Small intestine (tissue), 7 donors: ENCODE results near the gene FMN2. TPM values are rescaled to one million over a fixed set of nuclear protein-coding genes. Genes with fewer than 3 reads are reported as not detected.

Experiments
- DNase-seq, 2 donors: peaks; one replicate each; pipeline versions ENCODE4 v3.0.0 to v3.0.0-alpha.2; 2013
- FAIRE-seq: peaks from 2 replicates; lab custom pipeline; 2012; peaks lifted over from hg19 to GRCh38; lab: Jason Lieb, UNC
- H3K27ac ChIP-seq, 3 donors: one replicate each; pipeline ENCODE4 v1.5.1; 2013; ENCODE audit warnings: low read length in 2 of 3, mild to moderate bottlenecking in 2 of 3, control low read depth in 1 of 3, inconsistent platforms in 1 of 3, low read depth in 1 of 3, moderate library complexity in 1 of 3
- H3K27me3 ChIP-seq, 3 donors: one replicate each; pipeline ENCODE4 v1.6.1; 2013; ENCODE audit warnings: low read length in 3 of 3, inconsistent platforms in 1 of 3; ENCODE audit not compliant: control insufficient read depth in 3 of 3, insufficient read depth in 3 of 3
- H3K36me3 ChIP-seq, 3 donors: one replicate each; pipeline ENCODE4 v1.6.1; 2013; ENCODE audit warnings: low read length in 3 of 3, inconsistent platforms in 1 of 3, low read depth in 1 of 3, mild to moderate bottlenecking in 1 of 3, moderate library complexity in 1 of 3; ENCODE audit not compliant: control insufficient read depth in 3 of 3, insufficient read depth in 2 of 3
- H3K4me1 ChIP-seq, 3 donors: one replicate each; pipeline ENCODE4 v1.6.1; 2013; ENCODE audit warnings: low read length in 2 of 3, inconsistent platforms in 1 of 3, low read depth in 1 of 3, mild to moderate bottlenecking in 1 of 3, moderate library complexity in 1 of 3; ENCODE audit not compliant: control insufficient read depth in 3 of 3, insufficient read depth in 2 of 3
- H3K4me3 ChIP-seq, 3 donors: one replicate each; pipeline ENCODE4 v1.5.1; 2013; ENCODE audit warnings: low read length in 3 of 3, control low read depth in 1 of 3, inconsistent platforms in 1 of 3, low read depth in 1 of 3, mild to moderate bottlenecking in 1 of 3, moderate library complexity in 1 of 3
- H3K9me3 ChIP-seq, 2 donors: one replicate each; pipeline ENCODE4 v1.6.1; 2013; ENCODE audit warnings: low read depth in 1 of 2, low read length in 1 of 2; ENCODE audit not compliant: control insufficient read depth in 2 of 2, insufficient read depth in 1 of 2
- WGBS, 3 donors: extraction: QIAGEN DNeasy Blood & Tissue Kit; methylation state at CpG; one replicate each; pipeline ENCODE4 v1.1.7; 2013; 5-methylcytosine and 5-hydroxymethylcytosine counted together
- polyA plus RNA-seq, 4 donors: library from polyadenylated mRNA; stranded (reverse) in 3 of 4; unstranded in 1 of 4; fragments of 200-250 nt in 3 of 4; fragments of 120-200 nt in 1 of 4; gene quantifications; one replicate each; pipeline versions ENCODE4 v1.2.1 to v1.2.3, GENCODE V29; 2013
- donor health status: healthy with polysubstance abuse.
- donor health status: control.
- donor health status: control.
- donor health status: Bipolar disorder and iron deficiency.
- donor health status: healthy.

The FMN2 gene
- polyA plus RNA-seq, 4 donors, result 0.59 to 0.70 TPM; not detected in 2

DNA sequence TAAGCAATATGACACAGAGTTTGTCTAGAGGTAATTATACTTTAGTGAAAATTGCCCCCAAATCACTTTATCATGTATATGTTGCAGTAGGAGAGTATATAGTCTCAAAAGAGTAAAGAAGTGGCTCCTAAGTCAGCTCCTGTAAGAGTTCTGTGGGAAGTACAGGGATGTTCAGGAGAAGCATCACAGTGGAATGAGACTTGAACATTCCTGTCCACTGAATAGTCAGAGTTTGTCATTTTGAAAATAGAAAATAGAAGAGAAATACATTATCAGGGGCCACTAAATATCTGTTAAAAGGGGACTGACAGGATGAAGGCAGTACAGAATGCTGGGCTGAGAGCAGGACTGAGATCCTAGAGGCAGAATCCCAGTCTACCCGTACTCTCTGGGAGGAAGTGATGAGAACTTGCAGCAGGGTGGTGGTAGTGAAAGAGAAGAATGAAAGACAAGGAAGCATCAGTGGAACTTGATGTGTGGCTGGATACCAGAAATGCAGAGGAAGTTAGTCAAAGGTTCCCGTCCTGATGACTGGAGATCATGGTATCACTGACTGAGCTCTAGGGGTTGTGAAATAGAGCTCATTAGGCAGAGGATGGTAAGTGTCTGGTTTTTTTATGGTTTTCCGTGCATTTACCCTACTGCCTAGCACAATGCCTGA is 153.4 kb downstream of the FMN2 start:
- Histone ChIP-seq H3K27ac (no peak overlapping the region), H3K9me3 (no peaks in the 10 kb centered on the region), H3K27me3 (no peaks in the 10 kb centered on the region), H3K4me1 (no peaks in the 10 kb centered on the region), H3K4me3 (no peak overlapping the region), H3K36me3 (no peaks in the 10 kb centered on the region)
- DNase-seq, result no peak
- WGBS, 3 donors, result 77 to 83% (median 79%) methylated on average over 3 of the region's 3 CpGs
- FAIRE-seq, result no peak

GRCh38 chr1:240245629-240246020 is 153.9 kb downstream of the FMN2 start:
- Histone ChIP-seq H3K27ac (no peak overlapping the region), H3K4me1 (no peaks in the 10 kb centered on the region), H3K36me3 (no peaks in the 10 kb centered on the region), H3K27me3 (no peaks in the 10 kb centered on the region), H3K4me3 (no peak overlapping the region), H3K9me3 (no peaks in the 10 kb centered on the region)
- FAIRE-seq (no peak), DNase-seq (no peak)
- WGBS, 3 donors, result 93 to 96% (median 94%) methylated on average over 6 of the region's 6 CpGs

- Histone ChIP-seq H3K27me3 (no peaks in the 10 kb centered on the region), H3K36me3 (no peaks in the 10 kb centered on the region), H3K4me1 (no peaks in the 10 kb centered on the region), H3K27ac (no peak overlapping the region), H3K4me3 (no peak overlapping the region), H3K9me3 (no peaks in the 10 kb centered on the region)
- no peak for DNase-seq
- no peak for FAIRE-seq
- WGBS, 3 donors, result 7 to 53% (median 24%) methylated on average over 3 of the region's 3 CpGs
Measured at GRCh38 chr1:240247899-240248298, 156.2 kb downstream of the FMN2 start.

DNA sequence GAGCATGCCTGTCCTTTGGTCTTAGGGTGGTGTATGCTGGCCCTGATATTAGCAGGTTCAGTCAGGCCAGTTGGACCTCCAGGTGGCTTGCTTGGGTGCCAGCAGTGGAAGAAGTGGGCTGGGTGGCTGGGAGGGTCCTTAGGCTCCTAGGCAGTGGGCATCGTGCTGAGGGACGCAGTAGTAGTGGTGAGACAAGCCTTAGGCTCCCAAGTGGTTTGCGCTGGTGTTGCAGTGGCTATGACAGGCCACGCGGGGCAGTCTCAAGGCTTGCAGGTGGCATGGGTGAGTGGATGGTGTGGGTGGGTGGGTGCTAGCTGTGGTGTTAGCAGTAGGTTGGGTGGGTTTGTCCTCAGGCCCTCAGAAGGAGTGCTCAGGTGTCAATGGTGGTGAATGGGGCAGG is 162.3 kb downstream of the FMN2 start:
- Histone ChIP-seq H3K9me3 (peaks cover 0 to 5% of the 10 kb centered on the region in 2 donors), H3K4me3 (no peak overlapping the region), H3K4me1 (no peaks in the 10 kb centered on the region), H3K27ac (no peak overlapping the region), H3K27me3 (no peaks in the 10 kb centered on the region), H3K36me3 (no peaks in the 10 kb centered on the region)
- FAIRE-seq (no peak), DNase-seq (no peak)
- WGBS, 3 donors, result 93 to 100% (median 95%) methylated on average over 5 of the region's 5 CpGs

- Histone ChIP-seq H3K27ac (no peak overlapping the region), H3K9me3 (peaks cover 0 to 5% of the 10 kb centered on the region in 2 donors), H3K4me1 (no peaks in the 10 kb centered on the region), H3K27me3 (no peaks in the 10 kb centered on the region), H3K4me3 (no peak overlapping the region), H3K36me3 (no peaks in the 10 kb centered on the region)
- DNase-seq, result no peak
- no peak for FAIRE-seq
- WGBS, 3 donors, result 85 to 88% (median 86%) methylated on average over 11 of the region's 11 CpGs
Measured at GRCh38 chr1:240254778-240255291, 163.2 kb downstream of the FMN2 start.

GRCh38 chr1:240255922-240256321 is 164.2 kb downstream of the FMN2 start:
- Histone ChIP-seq H3K9me3 (peaks cover 0 to 5% of the 10 kb centered on the region in 2 donors), H3K27me3 (no peaks in the 10 kb centered on the region), H3K4me1 (no peaks in the 10 kb centered on the region), H3K36me3 (no peaks in the 10 kb centered on the region), H3K27ac (no peak overlapping the region), H3K4me3 (no peak overlapping the region)
- DNase-seq, result no peak
- WGBS, 3 donors, result 80 to 92% (median 81%) methylated on average over 3 of the region's 3 CpGs
- FAIRE-seq, result no peak

- Histone ChIP-seq H3K4me1 (no peaks in the 10 kb centered on the region), H3K9me3 (peaks cover 0 to 5% of the 10 kb centered on the region in 2 donors), H3K36me3 (no peaks in the 10 kb centered on the region), H3K27ac (no peak overlapping the region), H3K4me3 (no peak overlapping the region), H3K27me3 (no peaks in the 10 kb centered on the region)
- DNase-seq, result no peak
- no peak for FAIRE-seq
- WGBS, 3 donors, result 72 to 77% (median 75%) methylated on average over 4 of the region's 4 CpGs
Measured at GRCh38 chr1:240256836-240257503, 165.3 kb downstream of the FMN2 start.

DNA sequence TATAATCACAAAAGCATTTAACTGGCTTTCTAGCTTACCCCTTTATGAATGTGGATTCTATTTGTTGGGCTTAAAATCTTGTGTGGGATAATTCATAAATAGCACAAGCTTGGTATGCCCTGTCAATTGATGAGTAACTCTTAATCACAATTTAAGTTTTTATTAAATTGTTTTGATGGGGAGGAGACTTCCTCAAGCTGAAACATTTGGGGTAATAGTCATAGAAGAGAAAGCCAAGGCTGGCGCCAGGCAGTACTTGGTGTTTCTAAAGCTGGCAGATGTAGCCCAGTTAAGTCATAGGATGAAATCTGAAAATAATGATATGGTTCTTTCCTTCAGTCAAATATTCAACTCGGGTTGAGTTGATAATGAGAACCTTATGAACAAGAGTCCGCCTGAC is 167.2 kb downstream of the FMN2 start:
- Histone ChIP-seq H3K9me3 (peaks cover 0 to 3% of the 10 kb centered on the region in 2 donors), H3K4me1 (no peaks in the 10 kb centered on the region), H3K4me3 (no peak overlapping the region), H3K27me3 (no peaks in the 10 kb centered on the region), H3K27ac (no peak overlapping the region), H3K36me3 (no peaks in the 10 kb centered on the region)
- DNase-seq (no peak), FAIRE-seq (no peak)
- WGBS, 3 donors, result 73 to 86% (median 78%) methylated on average over 3 of the region's 3 CpGs
